GM19351 (cell line): ENCODE data around the gene MINDY3.
"Not testable (repeated sequence)": the region's sequence is repeated elsewhere in the genome, so short reads cannot be mapped to it uniquely, and the experiment has no call there.

ENCODE experiments used
- ATAC-seq: cut with Tn5 transposase; IDR thresholded peaks from one replicate; pipeline ENCODE4 v1.9.1; 2021; ENCODE audit warnings: mild to moderate bottlenecking, moderate library complexity; ENCODE audit not compliant: unreplicated experiment

Gene MINDY3

DNA sequence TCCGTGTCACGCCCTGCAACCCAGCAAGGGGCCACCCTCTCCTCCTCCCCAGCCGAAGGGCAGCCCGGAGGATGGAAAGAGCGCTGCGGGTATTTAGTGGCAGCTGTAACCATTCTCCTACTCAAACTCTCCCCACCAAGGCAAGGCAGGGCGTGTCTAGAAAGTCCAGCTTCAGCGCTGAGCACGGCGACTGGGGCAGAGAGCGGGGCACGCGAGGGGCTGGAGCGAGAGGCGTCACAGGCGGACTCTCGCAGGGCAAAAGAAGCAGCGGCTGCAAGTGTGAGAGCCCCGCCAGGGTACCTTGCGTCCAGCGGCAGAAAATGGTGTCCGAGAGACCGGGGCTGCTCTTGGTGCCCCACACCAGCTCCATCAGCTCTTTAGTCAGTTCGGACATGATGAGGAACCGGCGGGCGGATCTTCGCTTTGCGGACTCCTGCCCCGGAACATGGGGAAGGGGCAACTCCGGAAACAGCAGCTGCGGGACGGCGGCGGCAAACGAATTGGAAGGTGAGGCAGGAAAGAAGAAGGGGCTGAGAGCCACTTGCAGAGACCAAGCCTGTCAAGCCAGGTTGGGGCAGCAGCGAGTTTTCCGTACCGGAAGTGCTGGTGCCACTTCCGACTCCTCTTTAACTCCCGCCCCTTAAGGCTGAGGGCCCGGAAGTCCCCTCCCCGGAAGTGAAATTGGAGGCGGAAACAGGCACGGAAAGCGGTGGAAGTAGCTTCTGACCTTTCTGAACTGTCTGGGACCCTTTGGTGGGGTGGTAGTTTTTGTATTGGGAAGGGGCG is at the start of gene MINDY3:
Gene MINDY3 (minus strand): TSS at position 602 of the 786 bp plus-strand sequence. CDS start 208 bp downstream, at position 394.
- ATAC-seq = peak; percentile 87

- ATAC-seq = no peak
These were observed 41.6 kb upstream of the MINDY3 start for GRCh38 chr10:15901889-15902288.

GRCh38 chr10:15898046-15898445 is 37.7 kb upstream of the MINDY3 start:
- ATAC-seq = peak; percentile 55

DNA sequence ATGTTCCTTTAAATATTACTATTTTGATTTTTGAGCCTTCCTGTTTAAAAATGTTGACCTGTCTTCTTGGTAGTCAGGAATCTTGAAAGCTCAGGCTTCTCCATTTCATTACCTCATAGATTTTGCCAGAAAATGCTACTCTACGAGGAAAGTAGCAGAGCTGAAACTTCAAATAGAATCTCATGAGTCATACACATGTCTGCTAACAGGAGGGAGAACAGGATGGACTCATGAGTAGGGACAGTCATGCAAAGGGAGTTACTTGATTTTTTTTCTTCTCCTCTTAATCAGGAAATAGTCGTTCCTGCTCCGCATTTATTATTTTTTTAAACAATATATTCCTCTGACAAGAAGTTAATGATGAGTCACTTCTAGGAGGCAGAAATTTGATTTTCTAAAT is 37.0 kb upstream of the MINDY3 start:
- no peak for ATAC-seq

- ATAC-seq = no peak
These were observed 36.3 kb upstream of the MINDY3 start for GRCh38 chr10:15896654-15897053.

- ATAC-seq = no peak
These were observed 24.1 kb upstream of the MINDY3 start for GRCh38 chr10:15884447-15884846.

- ATAC-seq = no peak
These were observed 21.2 kb upstream of the MINDY3 start for GRCh38 chr10:15881542-15881941.

- ATAC-seq = no peak
These were observed 19.4 kb upstream of the MINDY3 start for GRCh38 chr10:15879663-15880062.

DNA sequence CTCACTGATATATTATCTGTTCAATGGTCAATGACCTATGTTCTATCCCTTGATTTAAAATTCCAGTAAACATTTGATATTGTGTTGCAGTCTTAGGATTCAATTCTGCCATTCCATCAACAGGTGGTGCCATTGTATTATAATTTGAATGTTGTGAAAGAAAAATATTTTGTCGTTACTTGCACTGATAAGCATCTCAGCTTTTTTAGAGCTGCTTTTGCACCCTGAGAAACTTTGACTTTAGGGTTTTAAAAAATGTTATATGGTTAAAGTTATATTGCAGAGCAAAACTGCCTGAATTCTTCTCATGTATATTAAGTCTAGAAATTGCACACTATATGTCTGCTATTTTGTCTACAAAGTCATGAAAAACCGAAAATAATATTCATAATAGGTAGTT is 18.8 kb upstream of the MINDY3 start:
- ATAC-seq = peak; percentile 67

DNA sequence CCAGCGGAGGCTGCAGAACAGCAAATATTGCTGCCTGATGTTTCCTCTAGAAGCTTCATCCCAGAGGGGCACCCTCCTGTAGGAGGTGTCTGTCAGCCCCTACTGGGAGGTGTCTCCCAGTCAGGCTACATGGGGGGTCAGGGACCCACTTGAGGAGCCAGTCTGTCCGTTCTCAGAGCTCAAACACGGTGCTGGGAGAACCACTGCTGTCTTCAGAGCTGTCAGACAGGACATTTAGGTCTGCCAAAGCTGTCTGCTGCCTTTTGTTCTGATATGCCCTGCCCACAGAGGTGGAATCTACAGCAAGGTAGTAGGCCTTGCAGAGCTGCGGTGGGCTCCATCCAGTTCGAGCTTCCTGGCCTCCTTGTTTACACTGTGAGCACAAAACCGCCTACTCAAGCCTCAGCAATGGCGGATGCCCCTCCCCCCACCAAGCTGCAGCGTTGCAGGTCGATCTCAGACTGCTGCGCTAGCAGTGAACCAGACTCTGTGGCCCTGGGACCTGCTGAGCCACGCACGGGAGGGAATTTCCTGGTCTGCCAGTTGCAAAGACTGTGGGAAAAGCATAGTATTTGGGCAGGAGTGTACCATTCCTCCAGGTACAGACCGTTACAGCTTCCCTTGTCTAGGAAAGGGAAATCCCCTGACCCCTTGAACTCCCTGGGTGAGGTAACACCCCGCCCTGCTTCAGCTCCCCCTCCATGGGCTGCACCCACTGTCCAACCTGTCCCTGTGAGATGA is 17.7 kb upstream of the MINDY3 start:
- ATAC-seq = no peak

DNA sequence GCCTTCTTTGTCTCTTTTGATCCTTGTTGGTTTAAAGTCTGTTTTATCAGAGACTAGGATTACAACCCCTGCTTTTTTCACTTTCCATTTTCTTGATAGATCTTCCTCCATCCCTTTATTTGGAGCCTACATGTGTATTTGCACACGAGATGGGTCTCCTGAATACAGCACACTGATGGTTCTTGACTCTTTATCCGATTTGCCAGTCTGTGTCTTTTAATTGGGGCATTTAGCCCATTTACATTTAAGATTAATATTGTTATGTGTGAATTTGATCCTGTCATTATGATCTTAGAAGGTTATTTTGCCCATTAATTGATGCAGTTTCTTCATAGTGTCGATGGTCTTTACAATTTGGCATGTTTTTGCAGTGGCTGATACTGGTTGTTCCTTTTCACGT is 16.0 kb upstream of the MINDY3 start:
- ATAC-seq = not testable (repeated sequence)

- ATAC-seq = not testable (repeated sequence)
These were observed 12.3 kb upstream of the MINDY3 start for GRCh38 chr10:15872645-15873044.

GRCh38 chr10:15871823-15872222 is 11.5 kb upstream of the MINDY3 start:
- no peak for ATAC-seq

DNA sequence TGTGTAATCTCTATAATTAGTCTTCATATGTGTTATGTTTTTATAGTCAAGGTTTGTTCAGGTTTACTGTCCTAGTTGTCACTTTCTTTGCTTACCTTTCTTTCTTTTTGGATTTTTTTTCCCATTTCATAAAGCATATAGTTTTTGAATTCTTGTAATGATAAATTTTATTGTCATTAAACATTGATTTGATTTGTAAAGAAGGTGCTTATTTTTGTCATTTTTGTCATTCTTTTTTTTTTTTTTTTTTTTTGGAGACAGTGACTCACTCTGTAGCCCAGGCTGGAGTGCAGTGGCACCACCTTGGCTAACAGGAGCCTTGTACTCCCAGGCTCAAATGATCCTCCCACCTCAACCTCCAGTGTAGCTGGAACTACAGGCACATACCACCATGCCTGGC is 9.6 kb upstream of the MINDY3 start:
- no peak for ATAC-seq

- no peak for ATAC-seq
These were observed 7.7 kb upstream of the MINDY3 start for GRCh38 chr10:15868006-15868405.

DNA sequence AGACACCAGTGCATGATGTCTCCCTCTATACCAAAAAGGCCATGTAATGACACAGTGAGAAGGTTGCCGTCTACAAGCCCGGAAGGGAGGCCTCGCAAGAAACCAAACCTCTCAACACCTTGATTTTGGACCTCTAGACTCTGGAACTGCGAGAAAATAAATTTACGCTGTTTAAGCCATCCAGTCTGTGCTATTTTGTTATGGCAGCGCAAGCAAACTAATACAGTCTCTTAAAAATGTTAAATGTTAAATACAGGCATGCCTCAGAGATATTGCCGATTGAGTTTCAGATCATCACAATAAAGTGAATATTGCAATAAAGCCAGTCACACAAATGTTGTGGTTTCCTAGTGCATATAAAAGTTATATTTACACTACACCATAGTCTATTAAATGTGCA is 5.0 kb upstream of the MINDY3 start:
- no peak for ATAC-seq

- no peak for ATAC-seq
These were observed 4.1 kb upstream of the MINDY3 start for GRCh38 chr10:15864419-15864818.

DNA sequence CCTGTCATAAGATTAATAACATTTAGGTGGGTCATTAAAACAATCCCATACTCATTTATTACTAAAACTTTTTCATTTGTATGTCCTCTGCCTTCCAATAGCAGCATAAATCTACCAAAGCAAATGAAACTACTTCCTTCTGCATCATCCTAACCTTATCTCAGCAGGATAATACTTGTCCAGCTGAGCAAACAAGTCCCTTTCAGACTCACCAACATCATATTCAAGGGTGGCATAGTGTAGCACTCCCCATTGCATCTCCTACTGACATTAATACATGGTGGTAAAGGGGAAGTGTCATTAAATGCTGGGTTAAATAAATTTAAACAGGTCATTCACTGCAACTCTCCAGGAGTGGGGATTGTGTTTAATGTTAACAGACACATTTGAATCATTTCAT is 3.4 kb upstream of the MINDY3 start:
- ATAC-seq = no peak

GRCh38 chr10:15863323-15863722 is 3.0 kb upstream of the MINDY3 start:
- no peak for ATAC-seq

DNA sequence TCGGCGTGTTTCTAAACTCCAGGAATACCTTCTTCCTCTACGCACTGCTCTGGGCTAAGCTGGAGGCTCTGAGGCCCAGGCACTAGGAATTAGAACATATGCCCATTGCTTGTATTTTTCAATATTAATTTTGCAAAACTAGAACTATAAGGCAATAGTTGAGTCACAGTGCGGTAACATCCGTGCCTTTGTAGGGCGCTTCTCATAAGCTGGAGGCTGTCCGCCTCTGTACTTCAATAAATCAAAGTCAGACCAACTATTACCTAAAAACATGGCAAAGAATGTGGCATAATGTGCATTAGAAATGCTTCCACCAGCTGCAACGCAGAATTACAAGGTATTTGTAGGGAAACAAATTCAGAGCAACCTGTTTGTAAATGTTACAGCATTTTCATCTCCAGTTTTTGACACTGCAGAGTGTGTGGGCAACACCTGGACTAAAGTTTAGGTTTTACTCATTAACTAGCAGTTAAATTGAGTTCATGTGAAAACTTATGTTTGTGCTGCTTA is 440 bp upstream of the MINDY3 start:
- no peak for ATAC-seq

DNA sequence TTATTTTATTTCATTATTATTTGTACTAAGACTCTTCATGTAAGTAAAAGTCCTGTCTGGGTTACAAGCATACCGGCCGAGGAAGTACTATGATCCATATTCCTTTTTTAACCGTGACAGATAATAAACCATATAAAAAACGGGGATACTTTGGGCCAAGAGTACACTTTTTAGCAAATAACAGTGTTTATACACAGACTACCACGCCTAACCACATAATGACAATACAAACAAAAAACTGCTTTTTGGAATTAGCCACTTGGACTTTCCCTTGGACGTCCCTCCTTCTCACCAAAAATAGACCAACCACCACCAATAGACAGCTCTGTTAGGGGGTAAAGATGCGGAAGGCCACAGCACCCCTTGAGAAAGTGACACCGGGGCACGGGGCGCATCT is 800 bp downstream of the MINDY3 start:
- peak; percentile 61 for ATAC-seq

GRCh38 chr10:15858861-15859281 is 1.4 kb downstream of the MINDY3 start:
- ATAC-seq = no peak
